Ecto neural progenitor cell (in vitro differentiated cells): Measurements from ENCODE around the gene LBHD1.
"Not testable (repeated sequence)": the region's sequence is repeated elsewhere in the genome, so short reads cannot be mapped to it uniquely, and the experiment has no call there.

ENCODE experiments used
- DNase-seq: peaks from one replicate; pipeline ENCODE4 v3.0.0-alpha.2; 2018; ENCODE audit warnings: low spot score

Gene LBHD1

DNA sequence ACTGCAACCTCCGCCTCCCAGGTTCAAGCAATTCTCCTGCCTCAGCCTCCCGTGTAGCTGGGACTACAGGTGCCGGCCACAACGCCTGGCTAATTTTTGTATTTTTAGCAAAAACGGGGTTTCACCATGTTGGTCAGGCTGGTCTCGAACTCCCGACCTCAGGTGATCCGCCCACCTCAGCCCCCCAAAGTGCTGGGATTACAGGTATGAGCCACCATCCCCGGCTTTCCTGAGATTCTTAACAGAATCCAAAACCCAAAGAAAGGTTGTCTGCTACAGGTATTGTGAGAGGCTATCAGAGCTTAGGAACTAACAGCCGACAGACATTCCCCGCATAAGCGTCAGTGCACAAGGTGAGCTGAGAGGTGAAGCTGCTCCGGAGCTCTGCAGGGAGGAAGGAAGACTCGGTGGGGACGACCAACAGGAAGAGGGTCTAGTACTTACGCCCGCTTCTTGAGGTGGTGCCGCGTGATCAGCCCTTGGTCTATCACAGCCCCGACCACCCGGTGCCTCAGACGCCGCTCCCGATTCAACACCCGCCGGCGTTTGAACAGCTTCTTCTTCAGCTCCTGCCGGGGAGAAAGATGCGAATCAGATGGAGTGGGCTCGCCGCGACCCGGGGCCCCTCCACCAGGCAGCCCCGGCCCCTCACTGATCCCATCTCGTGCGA lies 7.5 kb downstream of the LBHD1 start:
- no peak for DNase-seq

DNA sequence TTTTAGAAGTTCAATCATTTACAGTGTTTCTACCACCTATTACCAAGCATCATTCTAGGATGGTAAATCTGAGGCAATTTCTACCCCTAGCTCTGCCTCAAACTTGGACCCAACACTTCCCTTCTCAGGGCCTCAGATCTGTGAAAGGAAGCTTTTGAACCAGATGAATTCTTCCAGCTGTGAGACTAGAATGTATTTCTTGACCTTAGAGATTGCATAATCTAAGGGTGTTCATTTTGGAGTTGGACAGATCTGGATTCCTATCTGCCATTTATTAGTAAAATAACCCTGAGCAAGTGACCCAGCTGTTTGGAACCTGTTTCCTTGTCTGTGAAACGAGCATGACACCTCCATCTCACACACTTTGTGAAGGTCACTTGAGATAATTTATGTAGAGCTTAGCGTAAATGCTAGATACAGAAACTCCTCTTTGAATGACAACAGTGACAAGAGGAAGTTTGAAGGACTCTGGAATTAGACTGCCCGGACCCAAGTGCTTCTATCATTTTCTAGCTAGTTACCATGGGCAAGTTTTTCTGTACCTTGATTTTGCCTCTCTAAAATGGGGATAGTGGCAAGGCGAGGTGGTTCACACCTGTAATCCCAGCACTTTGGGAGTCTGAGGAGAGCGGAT lies 15.2 kb downstream of the LBHD1 start:
- DNase-seq, result no peak

DNA sequence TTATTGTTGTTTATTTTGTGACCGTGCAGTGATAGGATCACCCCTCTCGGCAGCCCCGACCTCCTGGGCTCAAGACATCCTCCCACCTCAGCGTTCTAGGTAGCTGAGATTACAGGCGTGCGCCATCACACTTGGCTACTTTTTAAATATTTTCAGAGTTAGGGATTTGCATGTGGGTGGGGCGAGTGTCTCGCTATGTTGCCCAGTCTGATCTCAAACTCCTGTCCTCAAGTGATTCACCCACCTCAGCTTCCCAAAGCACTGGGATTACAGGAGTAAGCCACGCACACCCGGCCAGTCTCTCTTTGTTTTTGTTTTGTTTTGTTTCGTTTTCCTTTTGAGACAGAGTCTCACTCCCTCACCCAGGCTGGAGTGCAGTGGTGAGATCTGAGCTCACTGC lies 17.8 kb downstream of the LBHD1 start:
- no peak for DNase-seq

DNA sequence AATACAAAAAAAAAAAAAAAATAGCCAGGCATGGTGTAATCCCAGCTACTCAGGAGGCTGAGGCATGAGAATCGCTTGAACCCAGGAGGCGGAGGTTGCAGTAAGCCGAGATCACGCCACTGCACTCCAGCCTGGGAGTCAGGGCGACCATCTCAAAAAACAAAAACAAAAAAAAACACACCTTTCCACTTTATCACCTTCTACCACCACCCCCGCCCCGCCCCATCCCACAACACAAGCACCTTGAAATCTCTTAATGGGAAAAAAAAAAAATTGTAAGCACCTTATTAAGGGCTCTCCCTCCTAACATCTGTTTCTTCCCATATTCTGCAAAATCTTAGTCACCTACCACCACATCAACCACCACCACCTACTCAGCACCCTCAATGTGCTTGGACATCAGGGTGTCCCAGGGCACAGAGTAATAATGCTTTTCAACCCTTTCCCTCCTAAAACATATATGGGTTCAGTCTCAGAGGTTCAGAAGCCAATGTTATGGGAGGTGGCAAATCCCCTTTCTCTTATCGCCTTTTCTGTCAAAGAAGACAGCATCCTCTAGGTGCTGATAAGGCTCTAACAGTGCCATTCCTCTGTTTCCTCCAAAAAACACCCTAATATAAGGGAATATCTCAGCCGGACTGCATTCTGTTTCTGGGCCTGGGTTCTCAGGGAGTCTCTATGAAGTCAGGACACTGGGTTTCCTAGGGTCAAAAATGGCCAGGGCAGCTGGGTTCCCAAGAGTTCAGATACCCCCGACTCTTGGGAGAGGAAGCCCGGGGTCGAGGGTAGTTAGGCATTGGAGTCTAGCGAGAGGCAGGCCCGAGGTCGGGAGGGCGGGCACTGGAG lies 19.7 kb downstream of the LBHD1 start:
- DNase-seq, result no peak

DNA sequence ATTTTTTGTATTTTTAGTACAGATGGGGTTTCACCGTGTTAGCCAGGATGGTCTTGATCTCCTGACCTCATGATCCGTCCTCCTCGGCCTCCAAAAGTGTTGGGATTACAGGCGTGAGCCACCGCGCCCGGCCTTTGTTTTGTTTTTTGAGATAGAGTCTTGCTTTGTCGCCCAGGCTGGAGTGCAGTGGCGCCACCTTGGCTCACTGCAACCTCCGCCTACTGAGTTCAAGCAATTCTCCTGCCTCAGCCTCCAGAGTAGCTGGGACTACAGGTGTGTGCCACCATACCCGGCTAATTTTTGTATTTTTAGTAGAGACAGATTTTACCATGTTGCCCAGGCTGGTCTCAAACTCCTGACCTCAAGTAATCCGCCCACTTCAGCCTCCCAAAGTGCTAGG lies 21.8 kb downstream of the LBHD1 start:
- DNase-seq, result not testable (repeated sequence)

DNA sequence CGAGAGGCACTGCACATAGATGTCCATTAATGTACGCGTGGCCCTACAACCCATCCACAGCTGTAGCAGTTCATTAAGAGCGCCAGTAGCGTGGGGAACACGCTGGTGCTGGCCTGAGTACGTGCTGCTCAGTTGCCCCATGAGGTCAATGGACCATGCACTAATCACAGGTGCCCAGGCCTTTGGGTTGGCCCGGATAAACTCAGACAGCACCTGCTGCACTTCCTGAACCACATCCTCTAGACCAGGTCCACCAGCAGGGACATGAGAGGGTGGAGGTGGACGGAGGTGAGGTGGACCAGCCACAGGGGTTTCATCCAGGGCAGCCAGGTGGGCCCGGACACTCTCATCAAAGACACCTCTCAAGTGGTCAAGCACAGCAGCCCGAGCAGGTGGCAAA lies 22.6 kb downstream of the LBHD1 start:
- no peak for DNase-seq

DNA sequence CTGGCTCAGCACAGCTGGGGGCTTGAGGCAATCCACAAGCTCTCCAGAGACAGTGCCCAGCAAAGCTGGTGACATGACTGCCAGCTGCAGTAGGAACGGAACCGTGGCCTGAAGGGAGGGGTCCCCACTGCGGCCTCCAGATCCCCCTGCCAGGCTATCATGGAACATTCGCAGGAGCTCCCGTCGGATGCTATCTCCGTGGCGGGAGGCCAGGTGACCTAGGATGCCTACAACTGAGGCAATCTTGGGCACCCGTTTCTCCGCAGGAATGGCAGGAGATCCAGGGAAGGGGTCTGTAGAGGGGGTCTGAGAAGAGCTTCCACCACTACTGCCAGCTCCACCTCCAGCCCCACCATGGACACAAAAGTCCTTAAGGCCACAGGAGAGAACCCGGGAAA lies 23.1 kb downstream of the LBHD1 start:
- no peak for DNase-seq

DNA sequence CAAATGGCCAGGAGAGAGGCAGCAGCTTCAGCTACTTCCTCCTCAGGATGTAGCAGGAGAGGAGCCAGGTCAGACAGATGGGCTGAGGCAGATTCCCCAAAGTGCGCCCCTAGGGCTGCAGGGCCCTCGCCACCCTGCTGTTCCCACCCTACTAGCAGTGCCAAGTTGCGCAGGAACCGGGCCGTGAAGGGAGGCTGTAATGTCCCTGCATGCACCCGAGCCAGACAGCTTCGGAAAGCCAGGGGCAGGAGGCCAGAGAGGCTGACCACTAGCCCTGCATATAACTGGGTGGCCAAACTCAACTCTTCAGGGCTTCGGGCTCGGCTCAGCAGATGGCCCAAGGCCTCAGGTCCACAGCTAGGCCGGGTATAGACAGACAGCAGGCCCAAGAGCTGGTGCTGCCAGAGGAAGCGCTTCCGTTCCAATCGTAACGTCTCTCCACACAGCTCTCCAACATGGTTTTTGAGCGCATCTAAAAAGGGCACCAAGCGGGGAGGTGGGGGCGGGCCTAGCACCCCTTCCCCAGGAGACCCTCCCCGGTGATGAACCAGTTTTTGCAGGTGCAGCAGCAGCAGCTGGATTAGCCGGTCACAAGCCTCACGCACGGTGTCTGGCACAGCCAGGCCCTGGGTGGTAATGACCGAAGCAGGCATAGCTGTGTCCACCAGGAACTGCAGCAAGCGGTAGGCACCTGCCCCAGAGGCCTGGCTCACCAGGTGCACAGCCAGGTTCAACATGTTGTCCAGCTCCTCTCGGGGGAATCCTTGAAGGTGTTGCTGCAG lies 23.7 kb downstream of the LBHD1 start:
- no peak for DNase-seq

DNA sequence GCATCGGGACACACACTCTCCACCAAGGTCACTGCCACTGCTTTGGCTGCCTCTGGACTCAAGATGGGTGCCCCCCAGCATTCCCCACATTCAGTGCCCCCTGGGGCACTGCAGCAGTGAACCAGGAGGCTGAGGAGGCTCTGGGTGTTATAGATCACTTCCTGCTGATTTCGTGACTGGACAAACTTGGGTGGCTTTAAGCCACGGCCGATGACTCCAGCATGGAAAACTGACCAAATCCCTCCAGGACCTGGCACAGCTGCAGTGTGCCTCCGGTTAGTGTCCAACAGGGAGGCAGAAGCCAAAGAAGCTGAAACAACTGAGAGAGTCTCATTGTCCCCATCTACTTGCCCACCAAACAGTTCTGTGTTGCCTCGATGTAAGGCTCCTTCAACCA lies 24.5 kb downstream of the LBHD1 start:
- no peak for DNase-seq

DNA sequence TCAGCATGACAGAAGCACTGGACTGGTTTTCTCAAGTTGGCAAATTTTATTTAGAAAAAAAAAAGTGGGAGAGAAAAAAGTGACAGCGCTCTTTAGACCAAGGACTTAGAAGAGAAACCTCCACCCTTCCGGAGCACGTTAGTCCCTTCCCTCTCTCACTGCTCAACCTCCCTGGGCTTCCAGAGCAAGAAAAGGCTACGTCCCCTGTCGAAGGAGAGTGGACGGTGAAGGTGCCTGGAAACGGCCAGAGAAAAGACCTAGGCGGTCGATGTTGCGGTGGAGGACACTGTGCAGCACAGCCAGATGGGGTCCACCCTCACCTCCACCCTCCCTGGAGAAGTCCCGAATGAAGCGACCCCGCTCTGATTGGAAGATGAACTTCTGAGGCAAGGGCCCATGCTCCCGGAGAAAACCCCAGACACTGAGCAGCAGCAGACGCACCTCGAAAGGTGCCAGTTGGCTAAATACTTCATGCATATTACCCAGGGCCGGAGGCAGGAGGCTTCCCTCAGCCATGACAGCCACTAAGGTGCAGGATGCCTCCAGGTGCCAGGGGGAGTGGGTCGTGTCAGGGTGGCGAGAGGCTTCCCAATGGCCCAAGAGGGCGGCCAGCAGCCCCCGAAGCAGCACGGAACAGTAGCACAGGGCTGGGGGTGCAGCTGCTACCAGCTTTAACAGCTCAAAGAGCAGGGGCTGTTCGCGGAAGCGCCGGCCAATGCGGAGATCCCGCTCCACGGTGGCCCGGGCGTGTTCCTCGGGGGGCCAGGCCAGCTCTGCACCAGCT lies 25.1 kb downstream of the LBHD1 start:
- DNase-seq, result peak; percentile 55

DNA sequence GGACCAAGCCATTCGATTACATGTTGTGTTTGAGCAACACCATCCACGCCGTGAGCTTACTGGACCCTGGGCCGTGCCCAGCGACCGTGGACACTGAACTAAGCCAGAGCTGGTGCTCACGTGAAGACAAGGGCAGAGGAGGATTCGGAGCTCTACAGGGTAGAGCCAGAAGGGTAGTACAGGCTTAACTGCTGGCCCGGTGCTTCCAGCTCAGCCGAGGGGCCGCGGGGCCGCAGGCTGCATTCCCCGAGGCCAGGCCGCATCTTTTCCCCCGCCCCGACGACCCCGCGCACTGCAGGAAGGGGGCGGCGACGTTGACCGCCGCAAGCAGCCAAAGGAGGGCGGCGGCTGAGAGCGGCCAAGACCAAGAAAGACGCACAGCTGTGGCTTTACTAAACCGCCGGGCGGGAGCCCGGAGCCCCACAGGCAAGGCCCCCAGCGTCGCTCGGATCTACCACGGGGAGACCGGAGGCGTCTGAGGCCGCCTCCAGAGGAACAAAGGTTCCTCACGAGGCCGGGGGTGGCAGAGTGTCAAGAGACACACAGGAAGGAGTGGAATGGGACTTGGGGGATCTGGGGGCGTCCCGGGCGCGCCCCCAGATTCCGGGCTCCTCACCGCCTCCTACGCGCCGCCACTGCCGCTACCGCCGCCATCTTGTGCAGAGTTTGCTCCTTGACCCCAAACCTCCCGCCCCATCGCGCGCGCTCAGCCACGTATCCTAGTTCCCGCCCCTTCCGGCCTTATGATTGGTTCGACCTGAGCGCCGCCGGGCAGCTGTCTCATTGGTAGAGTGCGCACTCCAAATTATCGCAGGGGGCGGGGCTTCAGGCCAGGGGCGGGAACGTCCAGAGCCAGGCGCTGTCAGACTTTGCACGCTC lies 25.9 kb downstream of the LBHD1 start, which contains the start of gene GANAB:
GANAB (minus strand) TSS at position 668 of the 879 bp plus-strand sequence; CDS start at position 654, 14 bp downstream.
- peak; percentile 99 for DNase-seq

DNA sequence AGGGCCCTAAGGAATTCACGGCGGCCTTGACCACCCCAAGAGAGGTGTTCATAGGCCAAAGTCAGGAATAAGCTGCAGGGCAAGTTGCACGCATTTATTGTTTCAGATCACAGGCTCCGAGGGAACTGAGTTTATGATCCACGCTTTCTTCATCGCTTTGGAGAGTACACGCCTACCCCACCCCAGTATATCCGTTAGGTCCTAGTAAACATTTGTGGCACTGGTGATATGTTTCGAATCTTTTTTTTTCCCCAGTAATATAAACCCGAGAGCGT lies 26.5 kb downstream of the LBHD1 start:
- DNase-seq, result no peak

DNA sequence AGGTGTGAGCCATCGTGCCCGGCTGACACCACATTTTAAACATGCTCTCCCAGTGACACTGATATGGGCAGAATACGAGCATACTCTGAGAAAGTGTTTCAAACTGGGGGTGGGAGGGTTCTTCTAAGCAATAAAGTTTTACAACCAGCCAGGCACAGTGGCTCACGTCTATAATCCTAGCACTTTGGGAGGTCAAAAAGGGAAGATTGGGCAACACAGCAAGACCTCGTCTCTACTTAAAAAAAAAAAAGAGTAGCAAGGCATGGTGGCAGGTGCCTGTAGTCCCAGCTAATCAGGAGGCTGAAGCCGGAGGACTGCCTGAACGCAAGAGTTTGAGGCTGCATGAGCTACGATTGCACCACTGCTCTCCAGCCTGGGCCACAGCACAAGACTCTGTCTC lies 27.8 kb downstream of the LBHD1 start:
- DNase-seq, result no peak

DNA sequence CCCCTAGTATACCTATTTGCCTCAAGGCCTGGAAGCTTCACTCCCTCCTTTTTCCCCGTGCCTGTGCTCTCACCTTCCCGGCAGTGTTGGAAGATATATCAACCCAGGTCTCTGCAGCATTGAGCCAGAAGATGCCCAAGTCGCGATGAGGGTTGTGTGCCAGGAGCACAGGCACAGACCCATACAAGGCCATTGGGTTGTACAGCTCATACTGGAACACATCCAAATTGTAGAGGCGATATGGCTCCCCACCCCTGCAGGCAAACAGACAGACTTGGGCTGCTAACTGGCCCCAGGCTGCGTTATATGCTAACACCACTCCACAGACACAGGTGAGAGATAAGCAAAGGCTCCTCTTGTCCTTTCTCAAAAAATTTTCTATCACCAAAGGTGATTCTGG lies 39.6 kb downstream of the LBHD1 start:
- DNase-seq, result no peak

DNA sequence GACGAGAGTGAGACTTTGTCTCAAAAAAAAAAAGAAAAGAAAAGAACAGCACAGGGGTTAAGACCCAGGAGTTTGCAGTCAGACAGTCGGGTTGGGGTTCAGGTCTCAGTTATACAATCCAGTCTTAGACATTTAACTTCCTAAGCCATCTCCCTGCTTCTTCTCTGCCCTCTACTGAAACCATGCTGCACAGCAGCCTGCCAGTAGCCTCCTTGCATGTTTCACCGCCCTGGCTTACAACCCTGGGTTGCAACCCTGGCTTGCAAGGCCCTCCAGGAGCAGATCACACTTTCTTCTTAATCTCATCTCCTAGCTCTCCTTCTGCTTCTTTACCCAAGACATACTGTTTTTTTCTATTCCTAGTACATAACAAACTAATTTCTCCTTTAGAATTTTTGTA lies 44.4 kb downstream of the LBHD1 start:
- no peak for DNase-seq

DNA sequence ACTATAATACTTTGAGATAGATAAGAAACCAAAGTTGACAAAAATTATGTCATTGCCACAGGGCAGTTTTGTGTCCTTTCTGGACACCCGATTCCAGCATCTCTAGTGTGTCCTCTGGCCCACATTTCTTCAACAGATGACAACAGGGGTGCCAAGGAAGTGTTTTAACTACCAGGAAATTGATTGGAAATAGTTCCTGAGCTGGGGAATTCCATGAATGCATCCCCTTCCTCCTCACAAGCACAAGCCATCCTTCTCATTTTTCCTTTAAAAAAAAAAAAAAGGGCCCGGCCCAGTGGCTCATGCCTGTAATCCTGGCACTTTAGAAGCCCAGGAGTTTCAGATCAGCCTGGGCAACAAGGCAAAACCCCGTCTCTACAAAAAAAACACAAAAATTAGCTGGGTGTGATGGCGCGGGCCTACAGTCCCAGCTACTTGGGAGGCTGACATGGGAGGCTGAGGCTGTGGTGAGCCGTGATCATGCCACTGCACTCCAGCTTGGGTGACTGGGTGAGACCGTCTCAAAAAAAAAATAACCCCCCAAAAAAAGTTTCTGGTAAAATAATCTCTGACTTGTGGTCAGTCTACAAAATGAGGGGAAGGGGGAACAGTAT lies 49.5 kb downstream of the LBHD1 start:
- DNase-seq, result no peak

DNA sequence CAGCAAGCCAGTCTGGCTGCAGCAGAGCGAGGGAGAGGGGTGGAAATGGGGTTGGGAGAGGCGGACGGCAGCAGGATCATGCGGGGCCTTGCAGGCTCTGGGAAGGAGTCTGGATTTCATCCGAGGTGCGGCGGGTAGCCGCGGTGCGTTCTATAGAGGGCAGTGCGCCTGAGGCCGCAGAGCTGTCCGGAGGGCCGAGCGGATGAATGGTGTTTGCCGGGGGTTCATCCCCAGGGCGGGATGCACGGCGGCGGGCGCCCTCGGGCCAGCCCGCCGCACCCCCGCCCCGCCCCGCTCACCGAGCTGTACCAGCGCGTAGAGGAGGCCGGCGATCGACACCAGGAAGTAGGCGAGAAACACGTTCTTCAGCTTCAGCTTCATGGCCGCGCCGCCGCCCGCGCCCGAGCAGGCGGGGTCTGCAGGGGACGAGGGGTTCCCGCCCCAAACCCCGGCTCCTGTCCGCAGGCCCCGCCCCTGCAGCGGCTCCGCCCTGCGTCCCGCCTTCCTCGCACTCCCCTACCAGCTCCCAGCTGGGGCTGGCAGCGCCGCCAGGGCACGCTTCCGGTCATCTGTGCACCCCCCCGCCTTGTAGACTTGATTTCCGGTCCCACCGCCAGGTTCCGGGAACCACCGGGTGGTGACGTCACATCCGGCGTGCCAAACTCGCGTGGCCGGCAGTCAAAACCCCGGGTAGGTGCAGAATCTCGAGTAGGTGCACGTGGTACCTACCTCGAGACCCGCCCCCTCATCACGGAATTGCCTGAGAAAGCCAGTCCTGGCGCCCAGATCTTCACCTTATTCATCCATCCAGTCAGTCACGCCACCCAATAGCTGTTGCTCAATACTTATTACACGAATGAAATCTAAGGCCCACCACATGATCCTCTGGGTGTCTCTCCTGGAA lies 50.2 kb downstream of the LBHD1 start, which contains the start of gene B3GAT3:
B3GAT3 (minus strand) TSS at position 420 of the 904 bp plus-strand sequence; CDS start at position 381, 39 bp downstream.
- DNase-seq, result peak; percentile 98

DNA sequence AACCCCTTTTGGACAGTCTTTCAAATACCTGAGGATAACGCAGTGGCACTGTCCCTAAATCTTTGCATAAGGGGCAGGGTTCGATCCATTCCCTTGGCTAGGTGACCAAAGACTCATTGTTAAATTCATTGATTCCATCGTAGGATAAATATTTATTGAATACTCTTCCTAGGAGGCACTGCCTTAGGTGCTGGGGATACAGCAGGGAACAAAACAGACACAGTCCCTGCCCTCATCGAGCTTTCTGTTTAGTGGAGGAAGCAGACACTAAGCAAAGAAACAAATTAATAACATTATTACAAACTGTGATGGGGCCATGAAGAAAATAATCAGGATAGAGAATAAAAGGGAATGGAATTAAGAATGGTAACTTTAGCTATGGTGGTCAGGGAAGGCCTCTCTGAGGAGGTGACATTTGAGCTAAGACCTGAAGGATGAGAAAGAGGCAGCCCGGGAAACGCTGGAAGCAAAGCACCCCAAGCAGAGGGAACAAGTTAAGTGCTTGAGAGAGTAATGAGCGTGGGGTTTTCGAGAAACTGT lies 51.0 kb downstream of the LBHD1 start:
- no peak for DNase-seq

DNA sequence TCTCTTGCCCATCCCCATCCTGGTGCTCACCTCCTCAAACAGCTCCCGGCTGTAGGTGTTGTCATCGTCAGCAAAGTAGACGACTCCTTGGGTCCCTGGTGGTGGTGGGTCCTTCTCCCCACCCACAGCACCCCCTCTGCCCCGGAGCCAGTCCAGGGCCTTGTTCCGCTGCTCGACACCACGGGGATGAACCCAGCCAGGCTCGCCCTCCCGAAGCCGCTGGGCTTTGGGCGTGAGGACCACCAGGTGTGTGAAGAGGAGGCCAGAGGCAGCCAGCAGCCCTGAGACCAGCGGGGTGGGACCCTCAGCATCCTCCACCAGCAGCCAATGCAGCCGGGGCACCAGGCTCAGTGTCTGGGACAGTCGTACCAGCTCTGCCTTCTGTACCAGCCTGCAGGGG lies 55.1 kb downstream of the LBHD1 start:
- DNase-seq, result not testable (repeated sequence)
